ENCODE measurements around the gene CTBP1. TPM values are rescaled to one million over a fixed set of nuclear protein-coding genes. Genes with fewer than 3 reads are reported as not detected.

Gene CTBP1
- total and polyA plus RNA-seq, 2 donors from 2014 or later, result 96.1 to 170 TPM

DNA sequence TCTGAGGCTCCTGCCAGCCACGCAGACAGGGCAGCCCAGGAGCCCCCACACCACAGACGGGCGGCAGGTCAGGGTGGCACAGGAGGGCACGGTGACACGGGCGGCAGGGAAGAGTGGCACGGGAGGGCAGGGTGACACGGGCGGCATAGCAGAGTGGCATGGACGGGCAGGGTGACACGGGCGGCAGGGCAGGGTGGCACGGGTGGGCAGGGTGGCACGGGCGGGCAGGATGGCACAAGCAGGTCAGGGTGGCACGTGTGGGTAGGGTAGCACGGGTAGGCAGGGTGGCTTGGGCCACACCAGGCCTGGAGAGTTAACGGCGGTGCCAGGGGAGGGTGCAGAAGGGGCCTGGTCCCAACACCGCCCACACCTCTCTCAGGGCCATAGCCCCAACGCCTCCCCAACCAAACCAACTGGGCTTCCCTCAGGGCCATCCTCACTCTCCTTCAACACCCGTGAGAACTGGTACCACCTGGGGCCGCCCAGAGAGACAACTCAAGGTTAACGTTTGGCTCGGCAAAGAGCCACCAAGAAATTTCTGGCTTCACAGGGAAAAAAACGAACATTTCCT lies 3.4 kb downstream of the CTBP1 start:
- no peaks in the 10 kb centered on the region for H3K9me3 ChIP-seq (ENCODE audit: control insufficient read depth in 2 of 3, insufficient read depth in 1 of 3, low read length in 3 of 3)
- TF ChIP-seq, protein P1, sequence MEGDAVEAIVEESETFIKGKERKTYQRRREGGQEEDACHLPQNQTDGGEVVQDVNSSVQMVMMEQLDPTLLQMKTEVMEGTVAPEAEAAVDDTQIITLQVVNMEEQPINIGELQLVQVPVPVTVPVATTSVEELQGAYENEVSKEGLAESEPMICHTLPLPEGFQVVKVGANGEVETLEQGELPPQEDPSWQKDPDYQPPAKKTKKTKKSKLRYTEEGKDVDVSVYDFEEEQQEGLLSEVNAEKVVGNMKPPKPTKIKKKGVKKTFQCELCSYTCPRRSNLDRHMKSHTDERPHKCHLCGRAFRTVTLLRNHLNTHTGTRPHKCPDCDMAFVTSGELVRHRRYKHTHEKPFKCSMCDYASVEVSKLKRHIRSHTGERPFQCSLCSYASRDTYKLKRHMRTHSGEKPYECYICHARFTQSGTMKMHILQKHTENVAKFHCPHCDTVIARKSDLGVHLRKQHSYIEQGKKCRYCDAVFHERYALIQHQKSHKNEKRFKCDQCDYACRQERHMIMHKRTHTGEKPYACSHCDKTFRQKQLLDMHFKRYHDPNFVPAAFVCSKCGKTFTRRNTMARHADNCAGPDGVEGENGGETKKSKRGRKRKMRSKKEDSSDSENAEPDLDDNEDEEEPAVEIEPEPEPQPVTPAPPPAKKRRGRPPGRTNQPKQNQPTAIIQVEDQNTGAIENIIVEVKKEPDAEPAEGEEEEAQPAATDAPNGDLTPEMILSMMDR (IDR thresholded peaks at IDR 0.05; ENCODE audit: borderline replicate concordance, extremely low read depth, insufficient read depth), result no peak
- no peak overlapping the region for H3K9ac ChIP-seq (ENCODE audit: low read length in 3 of 3)
- intact Hi-C loops (cut with DNase I), result no loop called here
- H3K4me3 ChIP-seq (ENCODE audit: low read length in 3 of 3), result peak overlapping the region in 1 of 3 donors; percentile 18
- DNase-seq (peak in 3 of 5 donors; percentile 3 to 72 (median 41)), FAIRE-seq (no peak)
- H3K4me1 ChIP-seq (ENCODE audit: control insufficient read depth in 2 of 3, insufficient read depth in 2 of 3, low read depth in 1 of 3, low read length in 3 of 3), result peaks cover 3 to 61% (median 26%) of the 10 kb centered on the region in 3 donors
- H3K27ac ChIP-seq (ENCODE audit: low read depth in 2 of 2, low read length in 2 of 2), result no peak overlapping the region
- peaks cover 0 to 6% (median 5%) of the 10 kb centered on the region in 3 donors for H3K36me3 ChIP-seq (ENCODE audit: control insufficient read depth in 2 of 3, insufficient read depth in 3 of 3, low read length in 3 of 3)
- no peaks in the 10 kb centered on the region for H3K27me3 ChIP-seq (ENCODE audit: control insufficient read depth, insufficient read depth, low read length)

DNA sequence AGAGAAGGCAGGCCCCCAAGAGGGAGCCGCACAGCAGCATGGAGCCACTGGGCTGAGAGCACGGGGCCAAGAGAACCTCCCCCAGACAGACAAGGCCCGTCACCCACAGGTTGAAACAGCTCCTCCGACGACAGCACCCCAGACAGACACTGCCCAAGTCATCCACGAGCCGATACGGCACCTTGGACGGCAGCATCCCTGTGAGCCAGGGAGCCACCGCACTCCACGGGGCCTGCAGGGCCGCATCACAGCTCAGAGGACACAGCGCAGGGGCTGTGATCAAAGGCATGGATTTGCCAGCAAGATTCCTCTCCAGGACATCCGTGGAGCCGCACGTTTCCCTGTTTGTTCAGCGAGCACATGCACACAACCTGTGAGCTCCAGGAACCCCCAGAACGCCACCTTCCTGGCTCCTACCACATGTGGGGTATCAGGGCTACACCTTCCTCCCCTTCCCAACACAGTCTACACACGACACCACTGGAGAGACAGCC lies 3.9 kb downstream of the CTBP1 start:
- DNase-seq (peak in 1 of 5 donors; percentile 8), FAIRE-seq (no peak)
- Histone ChIP-seq H3K4me3 (ENCODE audit: low read length in 3 of 3) (no peak overlapping the region), H3K9ac (ENCODE audit: low read length in 3 of 3) (no peak overlapping the region), H3K27ac (ENCODE audit: low read depth in 2 of 2, low read length in 2 of 2) (no peak overlapping the region), H3K27me3 (ENCODE audit: control insufficient read depth, insufficient read depth, low read length) (no peaks in the 10 kb centered on the region), H3K4me1 (ENCODE audit: control insufficient read depth in 2 of 3, insufficient read depth in 2 of 3, low read depth in 1 of 3, low read length in 3 of 3) (peaks cover 3 to 56% (median 21%) of the 10 kb centered on the region in 3 donors), H3K36me3 (ENCODE audit: control insufficient read depth in 2 of 3, insufficient read depth in 3 of 3, low read length in 3 of 3) (peaks cover 0 to 6% (median 5%) of the 10 kb centered on the region in 3 donors), H3K9me3 (ENCODE audit: control insufficient read depth in 2 of 3, insufficient read depth in 1 of 3, low read length in 3 of 3) (no peaks in the 10 kb centered on the region)
- intact Hi-C loops (cut with DNase I), result no loop called here
- TF ChIP-seq, protein P1 (IDR thresholded peaks at IDR 0.05; ENCODE audit: borderline replicate concordance, extremely low read depth, insufficient read depth), result no peak

DNA sequence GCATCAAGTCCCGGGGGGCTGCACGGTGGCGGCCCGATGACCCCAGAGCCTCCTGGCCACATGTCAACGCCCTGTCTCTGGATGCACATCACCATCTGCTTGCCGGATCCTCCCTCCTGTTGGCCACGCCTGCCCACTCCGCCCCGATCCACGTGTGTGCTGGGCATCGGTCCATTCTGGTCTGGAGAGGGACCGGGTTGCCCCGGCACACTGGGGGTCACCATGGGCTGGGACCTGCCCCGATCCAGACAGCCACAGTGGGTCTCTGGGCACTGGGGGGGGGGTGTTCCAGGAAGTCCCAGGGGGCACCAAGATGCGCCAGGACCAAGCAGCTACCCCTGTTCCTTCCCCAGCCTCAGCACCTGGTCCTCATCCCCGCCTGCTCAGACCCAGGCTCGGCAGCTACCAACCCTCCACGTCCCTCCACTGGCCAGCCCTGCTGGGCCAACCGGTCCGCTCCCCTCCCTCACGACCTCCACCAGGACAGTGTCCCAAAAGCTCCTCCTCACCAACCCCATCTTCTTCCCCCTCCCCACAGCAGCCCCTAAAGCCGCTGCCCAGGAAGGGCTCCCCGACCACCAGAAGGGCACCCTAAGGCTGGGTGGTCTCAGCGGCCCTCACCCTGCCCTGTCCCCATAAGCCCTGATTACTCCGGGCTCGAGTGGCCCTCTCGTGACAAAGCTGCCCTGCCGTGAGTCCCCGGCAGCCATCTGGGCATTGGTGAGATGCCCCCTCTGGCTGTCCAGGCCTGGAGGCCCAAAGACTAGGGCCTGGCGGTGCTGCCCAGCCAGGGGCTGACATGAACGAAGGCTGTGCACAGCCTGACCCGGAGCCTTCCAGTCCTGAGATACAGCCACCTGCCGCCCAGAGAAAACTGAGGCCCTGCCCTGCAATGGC lies 4.6 kb downstream of the CTBP1 start:
- no peak overlapping the region for H3K9ac ChIP-seq (ENCODE audit: low read length in 3 of 3)
- no peaks in the 10 kb centered on the region for H3K9me3 ChIP-seq (ENCODE audit: control insufficient read depth in 2 of 3, insufficient read depth in 1 of 3, low read length in 3 of 3)
- no peak overlapping the region for H3K4me3 ChIP-seq (ENCODE audit: low read length in 3 of 3)
- intact Hi-C loops (cut with DNase I), result no loop called here
- H3K4me1 ChIP-seq (ENCODE audit: control insufficient read depth in 2 of 3, insufficient read depth in 2 of 3, low read depth in 1 of 3, low read length in 3 of 3), result peaks cover 3 to 53% (median 19%) of the 10 kb centered on the region in 3 donors
- no peaks in the 10 kb centered on the region for H3K27me3 ChIP-seq (ENCODE audit: control insufficient read depth, insufficient read depth, low read length)
- DNase-seq (peak in 2 of 5 donors; percentile 43 to 79), FAIRE-seq (no peak)
- TF ChIP-seq, protein P1 (IDR thresholded peaks at IDR 0.05; ENCODE audit: borderline replicate concordance, extremely low read depth, insufficient read depth), result no peak
- no peak overlapping the region for H3K27ac ChIP-seq (ENCODE audit: low read depth in 2 of 2, low read length in 2 of 2)
- peaks cover 0 to 9% (median 8%) of the 10 kb centered on the region in 3 donors for H3K36me3 ChIP-seq (ENCODE audit: control insufficient read depth in 2 of 3, insufficient read depth in 3 of 3, low read length in 3 of 3)
